AG08396 (cell line): ENCODE results near the gene OPTN.
"Not testable (repeated sequence)": the region's sequence is repeated elsewhere in the genome, so short reads cannot be mapped to it uniquely, and the experiment has no call there.

Source experiments
- DNase-seq: peaks from one replicate; pipeline ENCODE4 v3.0.0; 2012; ENCODE audit warnings: low spot score, mixed read lengths

Gene OPTN

DNA sequence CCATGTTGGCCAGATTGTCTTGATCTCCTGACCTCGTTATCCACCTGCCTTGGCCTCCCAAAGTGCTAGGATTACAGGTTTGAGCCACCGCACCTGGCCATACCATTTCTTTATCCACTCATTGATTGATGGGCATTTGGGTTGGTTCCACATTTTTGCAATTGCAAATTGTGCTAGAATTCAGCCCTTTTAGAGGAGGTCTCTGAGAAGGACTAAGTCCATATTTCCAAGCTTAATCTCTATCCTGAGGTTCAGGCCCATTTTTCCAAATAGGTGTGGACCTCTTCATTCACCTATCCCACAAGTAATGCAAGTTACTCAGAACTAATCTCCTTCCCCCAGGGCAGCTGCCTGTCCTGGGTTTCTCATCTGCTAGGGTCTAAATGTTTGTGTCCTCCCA is 9.7 kb upstream of the OPTN start:
- no peak for DNase-seq

DNA sequence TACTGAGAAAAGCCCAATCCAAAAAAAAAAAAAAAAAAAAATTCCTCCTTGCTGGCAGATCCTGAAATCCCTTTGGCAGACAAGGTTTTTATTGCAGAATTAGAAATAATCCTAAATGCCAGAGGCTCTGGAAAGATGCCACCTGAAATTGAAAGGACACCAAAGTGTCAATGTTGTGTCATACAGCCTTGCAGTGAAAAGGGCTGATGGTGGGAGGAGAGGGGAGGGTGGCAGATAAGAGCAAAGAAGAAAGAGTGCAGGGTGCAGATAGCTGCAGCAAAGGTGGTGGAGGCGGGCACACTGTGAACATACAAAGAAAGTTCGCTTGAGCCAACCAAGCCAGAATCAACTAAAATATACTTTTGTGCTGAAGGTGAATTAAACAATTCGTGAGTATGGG is 8.2 kb upstream of the OPTN start:
- no peak for DNase-seq

DNA sequence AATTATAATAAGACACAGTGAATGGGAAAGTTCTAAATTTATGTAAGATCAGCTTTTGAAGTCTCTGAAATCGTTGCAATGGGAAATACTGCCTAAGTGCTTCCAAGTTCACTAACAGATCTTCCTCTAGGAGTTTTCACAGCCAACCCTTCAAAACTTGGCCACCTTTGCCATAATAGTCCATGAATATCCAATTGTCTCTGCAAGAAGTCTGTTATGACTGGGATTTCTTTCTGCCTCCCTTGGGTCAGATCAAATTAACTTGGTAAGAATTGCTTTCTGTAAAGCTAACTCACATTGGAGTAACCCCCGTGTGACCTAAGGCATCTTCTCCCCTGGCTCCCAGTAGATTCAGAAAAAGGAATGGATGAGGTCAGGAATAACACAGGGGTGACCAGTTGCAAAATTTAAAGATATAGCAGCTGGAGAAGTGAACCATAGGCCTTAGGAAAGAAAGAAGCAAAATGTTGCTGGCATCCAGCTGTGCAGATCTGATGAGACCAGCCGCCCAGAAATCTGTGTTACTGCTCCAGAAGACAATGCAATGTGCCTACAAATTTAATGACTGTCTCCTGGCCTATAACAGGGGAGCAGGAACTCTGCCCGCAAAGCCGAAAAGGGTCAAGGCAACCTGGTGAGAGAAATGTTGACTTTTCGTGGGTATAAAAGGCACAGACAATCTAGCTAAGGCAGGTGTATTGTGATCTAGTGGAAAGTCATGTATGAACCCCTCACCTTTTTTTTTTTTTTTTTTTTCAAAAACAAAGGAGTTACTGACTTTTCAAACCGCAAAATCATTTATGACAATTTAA is 7.5 kb upstream of the OPTN start:
- no peak for DNase-seq

DNA sequence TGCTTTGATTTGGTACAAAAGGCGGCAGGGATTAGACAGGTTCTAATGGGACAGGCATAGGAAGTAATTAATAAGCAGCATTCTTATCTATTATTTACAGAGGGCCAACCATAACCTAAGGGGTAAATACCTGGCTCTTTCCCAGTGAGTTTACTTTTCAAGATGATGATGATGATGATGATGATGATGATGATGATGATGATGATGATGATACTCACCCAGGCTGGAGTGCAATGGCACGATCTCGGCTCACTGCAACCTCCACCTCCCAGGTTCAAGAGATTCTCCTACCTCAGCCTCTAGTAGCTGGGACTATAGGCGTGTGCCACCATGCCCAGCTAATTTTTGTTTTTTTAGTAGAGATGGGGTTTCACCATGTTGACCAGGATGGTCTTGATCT is 5.9 kb upstream of the OPTN start:
- not testable (repeated sequence) for DNase-seq

DNA sequence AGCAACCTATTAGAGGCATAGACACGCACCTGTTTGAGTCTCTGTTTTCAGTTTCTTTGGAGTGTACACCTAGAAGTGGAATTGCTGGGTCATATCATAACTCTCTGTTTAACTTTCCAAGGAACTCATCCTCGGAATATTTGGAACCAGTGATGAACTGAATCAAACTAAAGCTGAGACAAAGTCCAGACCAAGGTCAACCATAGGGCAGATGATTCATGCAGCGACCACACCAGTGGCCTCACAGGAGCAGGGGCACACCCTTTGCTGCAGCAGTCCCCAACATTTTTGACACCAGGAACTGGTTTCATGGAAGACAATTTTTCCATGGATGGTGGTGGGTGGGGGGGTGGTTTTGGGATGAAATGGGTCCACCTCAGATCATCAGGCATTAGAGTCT is 4.9 kb upstream of the OPTN start:
- DNase-seq = no peak

DNA sequence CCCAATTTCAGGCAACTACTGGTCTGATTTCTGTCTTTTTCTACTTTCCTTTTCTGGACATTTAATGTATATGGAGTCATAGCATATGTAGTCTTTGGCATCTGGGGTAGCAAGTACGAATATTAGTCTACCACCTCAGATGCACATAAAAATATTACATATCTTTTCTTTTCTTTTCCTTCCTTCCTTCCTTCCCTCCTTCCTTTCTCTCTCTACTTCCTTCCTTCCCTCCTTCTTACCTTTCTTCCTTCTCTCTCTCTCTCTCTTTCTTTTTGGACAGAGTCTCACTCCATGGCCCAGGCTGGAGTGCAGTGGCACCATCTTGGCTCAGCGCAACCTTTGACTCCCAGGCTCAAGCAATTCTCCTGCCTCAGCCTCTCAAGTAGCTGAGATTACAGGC is 4.0 kb upstream of the OPTN start:
- DNase-seq = no peak

DNA sequence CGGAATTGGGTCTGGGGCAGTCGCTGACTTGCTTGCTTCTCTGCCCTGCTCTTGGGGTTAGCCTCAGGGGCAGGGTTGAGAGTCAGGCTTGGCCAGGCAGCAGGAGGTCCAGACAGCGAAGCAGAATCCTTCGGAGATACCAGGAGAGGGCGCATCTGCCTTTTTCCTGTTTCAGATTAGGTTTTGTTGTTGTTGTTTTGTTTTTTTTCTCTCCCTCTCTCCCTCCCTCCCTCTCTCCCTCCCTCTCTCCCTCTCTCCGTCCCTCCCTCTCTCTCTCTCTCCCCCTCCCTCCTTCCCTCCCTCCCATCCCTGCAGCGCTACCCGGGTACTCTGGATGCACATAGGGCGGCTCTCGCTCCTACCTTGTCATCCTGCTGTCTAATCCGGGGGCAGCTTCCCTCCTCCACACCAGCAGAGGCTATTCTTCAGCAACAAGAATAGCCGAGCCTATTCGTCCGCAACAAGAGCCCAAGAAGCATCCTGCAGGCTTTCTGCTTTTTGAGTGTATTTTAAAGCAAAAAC is 758 bp upstream of the OPTN start:
- peak; percentile 62 for DNase-seq

DNA sequence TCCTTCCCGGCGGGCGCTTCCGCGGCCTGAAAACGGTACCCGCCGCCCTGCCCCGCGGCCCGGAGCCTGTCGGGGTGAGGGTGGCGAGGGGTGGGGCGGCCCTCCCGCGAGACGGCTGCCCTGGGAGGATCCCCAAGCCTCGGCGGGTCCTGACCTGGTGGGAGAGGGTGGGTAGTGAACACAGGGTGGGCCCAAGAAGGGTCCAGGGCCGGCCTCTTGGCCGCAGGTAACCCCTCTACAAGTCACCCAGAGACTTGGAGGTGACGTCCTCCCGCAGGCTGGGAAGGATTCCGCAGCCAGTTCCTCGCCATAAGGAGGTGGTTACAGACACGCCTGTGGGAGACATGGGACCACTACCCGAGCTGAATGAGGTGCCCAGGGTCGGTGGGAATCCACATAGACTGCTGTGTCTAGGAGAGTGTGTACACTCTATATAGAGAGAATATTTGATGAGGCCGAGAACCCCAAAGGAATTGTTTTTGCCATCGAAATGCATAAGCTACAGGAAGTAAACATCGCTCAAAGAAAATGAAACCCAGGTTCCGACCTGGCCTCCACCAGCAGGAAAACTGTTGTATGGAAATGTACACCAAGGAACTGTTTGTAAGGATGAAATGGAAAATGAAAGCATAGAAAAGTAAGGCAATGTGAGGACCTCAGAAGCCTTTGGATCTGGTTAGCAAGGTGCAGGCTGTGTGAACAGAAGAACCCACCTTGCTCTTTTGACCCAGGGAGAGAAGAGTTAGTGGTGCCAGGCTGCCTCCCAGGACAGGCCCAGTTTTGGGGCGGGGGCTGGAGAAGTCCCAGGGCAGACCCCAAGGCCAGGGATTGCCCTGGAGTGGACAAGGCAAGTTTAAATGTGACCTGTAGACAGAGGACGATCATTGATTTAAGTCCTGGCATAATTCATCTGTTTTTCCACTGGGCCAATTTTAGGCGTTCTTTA is 659 bp downstream of the OPTN start:
- DNase-seq = peak; percentile 30

DNA sequence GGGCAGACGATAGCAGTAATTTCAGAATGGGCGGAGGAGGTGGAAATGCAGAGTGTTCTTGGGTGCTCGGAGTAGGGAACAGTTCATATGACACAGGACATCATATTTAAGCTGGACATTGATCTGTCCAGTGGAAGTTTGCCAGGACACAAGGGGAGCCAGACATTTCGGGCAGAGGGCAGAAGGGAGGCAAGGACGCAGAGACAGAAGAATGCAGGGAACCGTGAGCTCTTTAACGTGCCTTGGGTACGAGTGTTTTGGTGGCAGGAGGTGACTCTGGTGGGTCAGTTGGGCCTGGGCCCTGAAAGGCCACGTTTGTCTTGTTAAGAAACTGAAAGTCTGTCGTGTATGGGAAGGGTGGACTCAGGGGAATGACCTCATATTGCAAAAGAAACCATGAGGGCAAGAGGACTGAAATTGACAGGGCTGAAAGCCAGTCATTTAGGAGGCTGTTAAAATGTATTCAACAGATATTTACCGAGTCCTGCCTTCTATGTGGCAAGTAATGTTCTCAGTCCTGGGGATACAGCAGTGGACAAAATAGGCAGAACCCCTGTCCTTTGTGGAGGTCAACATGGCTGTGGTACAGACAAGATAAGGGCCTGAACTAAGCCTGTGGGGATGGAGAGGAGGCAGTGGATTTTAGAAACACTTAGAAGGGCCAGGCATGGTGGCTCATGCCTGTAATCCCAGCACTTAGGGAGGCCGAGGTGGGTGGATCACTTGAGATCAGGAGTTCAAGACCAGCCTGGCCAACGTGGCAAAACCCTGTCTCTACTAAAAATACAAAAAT is 2.2 kb downstream of the OPTN start:
- peak; percentile 13 for DNase-seq

DNA sequence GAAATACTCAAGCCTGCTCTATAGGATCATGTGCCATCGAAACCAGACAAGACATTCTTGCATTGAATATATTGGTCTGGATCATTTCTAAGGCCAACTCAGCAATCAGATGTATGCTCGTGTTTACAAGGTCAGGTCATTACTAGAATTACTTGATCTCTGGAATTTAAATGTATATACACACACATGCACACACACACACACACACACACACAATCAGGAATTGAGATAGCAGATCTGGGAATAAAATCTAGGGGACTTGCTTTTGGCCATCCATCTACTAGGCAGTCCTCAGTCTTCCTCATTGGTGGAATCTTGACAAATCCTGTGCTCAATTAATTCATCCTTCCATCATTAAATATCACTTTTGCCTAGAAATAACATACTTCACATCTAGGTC is 3.6 kb downstream of the OPTN start:
- DNase-seq = no peak

DNA sequence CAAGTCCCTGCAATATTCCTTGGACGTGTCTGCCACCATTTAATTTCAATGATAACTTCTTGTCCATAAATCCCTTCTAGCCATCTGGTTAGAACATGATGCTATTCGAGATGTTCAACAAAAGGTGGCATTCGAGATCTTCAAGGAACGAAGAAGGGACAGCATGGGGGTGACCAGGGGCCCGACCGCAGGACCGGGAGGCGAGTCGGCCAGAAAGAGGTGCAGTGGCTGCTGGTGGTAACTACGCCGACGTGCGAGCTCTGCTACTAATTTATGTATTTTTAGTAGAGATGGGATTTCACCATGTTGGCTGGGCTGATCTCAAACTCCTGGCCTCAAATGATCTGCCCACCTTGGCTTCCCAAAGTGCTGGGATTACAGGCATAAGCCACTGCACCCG is 4.7 kb downstream of the OPTN start:
- DNase-seq = no peak

DNA sequence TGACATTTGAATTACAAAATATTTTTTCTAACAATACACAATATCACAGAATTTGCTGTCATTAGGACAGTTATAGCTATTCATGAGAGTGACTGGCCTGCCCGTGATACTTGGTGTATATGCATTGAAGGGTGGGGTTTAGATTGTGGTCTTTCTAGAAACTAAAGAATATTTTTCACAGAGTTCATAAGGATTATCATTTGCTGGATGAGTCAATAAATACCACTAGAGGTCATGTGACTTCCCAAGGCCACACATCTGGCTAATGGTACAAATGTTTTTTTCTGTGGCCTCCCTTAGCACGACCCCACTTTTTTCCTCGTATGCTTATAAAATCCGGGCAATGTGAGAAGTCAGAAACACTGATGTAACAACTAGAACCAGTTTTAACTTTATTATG is 5.2 kb downstream of the OPTN start:
- DNase-seq = peak; percentile 12

DNA sequence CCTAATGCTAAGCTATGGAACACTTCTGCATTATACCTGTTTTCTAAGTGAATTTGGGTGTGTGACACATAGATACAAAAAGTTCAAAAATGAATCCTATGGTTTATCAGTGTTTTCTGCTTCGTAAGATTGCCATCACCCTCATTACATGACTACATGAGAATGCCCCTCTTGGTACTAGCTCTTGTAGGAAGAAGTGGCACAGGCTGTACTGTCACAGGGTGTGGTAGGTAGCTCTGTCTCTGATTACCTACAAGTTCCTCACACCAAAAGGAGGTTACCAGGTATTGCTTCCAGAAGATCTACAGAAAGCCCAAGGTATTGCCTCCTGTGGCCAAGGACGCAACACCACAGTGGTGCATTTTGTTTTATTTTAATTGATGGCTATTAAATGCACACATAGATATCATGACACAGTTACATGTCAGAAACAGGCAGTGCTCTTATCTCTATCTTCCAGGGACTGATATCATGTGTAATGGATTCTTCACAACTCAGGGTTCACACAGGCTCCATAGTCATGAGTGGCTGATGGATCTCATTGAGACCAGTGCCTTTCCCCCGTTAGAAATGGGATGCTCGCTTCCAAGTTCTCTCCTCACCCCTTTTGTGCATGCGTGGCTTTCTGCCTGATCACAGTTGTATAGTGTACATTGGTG is 6.6 kb downstream of the OPTN start:
- DNase-seq = no peak

DNA sequence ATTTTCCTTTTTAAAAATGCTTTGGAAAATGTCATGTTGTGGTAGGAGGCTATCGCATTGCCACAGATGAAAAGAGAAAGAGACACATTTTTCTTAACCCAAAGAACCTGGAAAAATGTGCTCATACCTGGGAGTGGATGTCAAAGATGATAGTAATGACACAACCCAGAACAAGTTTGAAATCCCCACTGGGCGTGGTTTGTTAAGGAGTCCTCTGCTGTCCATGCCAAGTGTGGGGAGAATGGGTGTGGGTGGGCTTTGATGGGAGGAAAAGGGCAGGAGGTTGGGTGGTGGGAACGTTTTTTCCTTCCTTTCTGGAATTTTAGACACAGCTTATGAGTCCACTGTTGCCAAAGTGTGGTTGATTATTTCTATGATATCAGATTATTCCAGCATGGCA is 10.9 kb downstream of the OPTN start:
- no peak for DNase-seq

DNA sequence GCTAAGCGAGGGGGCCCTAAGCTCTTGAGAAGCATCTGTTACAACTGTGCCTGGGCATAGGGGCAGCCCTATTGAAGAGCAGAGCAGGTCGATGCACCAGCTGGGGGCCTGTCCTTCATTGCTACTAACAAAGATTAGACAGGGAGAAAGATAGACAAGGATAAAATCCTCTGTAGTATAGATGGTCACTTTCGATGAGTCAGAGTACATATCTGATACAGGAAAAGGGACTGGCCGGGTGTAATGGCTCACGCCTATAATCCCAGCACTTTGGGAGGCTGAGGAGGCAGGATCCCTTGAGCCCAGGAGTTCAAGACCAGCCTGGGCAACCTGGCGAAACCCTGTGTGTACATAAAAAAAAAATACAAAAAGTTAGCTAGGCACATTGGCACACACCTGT is 13.6 kb downstream of the OPTN start:
- DNase-seq = no peak

DNA sequence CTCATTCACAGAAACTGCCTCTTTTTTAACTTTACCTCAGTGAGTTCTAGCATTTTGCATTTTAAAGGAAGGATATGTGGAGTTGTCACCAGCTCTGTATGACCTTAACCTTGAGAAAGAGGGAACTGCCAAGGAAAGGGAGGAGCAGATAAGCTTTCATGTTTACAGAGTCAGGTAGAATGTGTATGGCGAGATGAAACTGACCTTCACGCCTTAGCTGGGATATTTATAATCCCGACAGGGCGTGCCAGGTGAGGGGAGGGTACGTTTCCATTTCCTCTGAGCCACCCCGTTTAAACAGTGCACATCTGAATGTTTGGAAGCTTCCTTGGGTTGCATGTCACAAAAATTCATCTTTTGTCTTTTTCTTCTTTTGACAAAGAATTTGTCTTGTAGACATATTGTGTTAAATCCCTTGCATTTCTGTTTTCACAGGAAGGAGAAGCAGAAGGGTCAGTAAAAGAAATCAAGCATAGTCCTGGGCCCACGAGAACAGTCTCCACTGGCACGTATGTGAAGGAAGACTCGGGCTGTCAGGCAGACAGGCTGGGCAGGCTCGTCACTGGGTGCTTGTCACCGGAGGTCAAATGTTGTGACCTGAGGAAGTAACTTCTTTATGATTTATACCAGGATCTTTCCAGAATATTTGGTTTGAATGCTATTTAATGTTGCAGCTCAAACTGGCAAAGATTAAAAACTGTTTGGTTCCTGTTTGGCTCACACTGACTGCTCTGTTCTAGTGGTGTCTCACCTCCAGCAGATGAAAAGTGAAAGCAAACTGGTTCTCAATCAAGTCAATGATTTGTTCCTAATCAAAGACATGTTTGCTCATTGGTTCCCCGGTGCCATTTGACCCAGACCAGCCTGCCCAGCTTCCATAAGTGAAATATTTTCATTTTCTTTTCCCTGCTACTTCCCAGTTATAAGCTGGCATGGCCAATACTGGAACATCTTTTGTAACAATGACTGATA is 16.2 kb downstream of the OPTN start:
- no peak for DNase-seq

DNA sequence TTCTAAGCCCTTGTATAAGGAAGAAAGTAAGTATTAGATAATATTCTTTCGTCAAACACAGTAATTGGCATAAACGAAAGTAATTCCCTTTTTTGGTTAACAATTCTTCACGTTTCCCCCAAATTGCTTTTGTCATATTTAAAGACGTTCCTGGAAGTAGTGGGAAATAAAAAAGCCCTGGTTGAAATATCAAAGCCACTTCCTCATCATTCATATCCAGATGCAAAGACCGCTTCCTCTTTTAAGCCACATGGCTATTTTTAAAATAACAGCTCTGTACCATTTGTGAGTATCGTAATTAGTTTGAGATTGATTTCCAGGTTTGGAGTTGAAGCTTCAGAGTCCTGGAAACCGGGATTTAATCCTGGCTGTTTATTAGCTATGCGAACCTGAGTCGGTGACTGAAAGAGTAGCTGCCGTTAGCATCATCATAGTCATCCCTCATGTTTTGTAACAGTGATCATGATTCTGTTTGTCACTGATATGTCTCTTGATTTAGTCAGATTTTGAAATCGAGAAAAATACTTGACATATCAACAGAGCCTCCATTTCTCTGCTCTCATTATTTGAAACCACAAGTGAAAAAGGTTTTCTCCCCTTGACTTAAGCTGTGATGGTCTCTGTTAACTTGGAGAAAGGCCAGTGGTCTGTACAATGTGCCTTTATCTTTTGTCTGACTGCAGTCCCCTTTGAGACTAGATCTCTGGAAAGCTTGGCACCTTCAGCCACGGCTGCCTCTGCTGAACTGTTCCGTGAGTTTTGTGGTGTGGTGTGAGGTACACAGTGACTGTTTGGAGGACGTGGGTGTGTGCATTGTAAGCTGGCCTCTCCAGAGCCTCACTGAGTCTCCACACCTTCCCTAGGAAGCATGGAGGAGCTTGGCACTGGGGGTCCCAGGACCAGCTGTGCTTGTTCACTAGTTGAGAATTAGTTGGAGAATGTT is 18.1 kb downstream of the OPTN start:
- DNase-seq = no peak

DNA sequence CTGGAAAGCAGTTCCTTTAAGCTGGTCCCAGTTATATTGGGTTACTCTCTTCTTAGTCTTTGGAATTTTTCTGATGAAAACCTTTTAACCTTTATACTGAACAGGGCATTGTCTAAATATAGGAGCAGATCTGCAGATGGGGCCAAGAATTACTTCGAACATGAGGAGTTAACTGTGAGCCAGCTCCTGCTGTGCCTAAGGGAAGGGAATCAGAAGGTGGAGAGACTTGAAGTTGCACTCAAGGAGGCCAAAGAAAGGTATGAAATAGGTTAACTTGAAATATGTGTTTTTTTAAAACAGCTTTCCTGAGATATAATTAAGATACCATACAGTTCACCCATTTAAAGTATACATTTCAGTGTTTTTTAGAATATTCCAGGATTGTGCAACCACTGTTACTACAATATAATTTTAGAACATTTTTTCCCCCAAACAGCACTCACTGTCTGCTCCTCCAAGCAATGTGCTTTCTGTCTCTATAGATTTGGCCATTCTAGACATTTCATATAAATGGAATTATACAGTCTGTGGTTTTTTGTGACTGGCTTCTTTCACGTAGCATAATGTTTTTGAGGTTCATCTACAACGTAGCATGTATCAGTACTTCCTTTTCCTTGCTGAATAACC is 18.9 kb downstream of the OPTN start:
- DNase-seq = no peak
